ENCODE measurements around the gene YOD1.

Gene YOD1

GRCh38 chr1:207076181-207076955 lies 25.4 kb upstream of the YOD1 start:
- ChIA-PET CTCF (interaction anchor here (0.9 to 3.5 kb wide), 10 partner anchors 8 to 329 kb away, joined by 3 to 17 read pairs (median 4); partner anchors contain the start of gene PFKFB2), POLR2A (no interaction called here)
- TF ChIP-seq, protein P1, sequence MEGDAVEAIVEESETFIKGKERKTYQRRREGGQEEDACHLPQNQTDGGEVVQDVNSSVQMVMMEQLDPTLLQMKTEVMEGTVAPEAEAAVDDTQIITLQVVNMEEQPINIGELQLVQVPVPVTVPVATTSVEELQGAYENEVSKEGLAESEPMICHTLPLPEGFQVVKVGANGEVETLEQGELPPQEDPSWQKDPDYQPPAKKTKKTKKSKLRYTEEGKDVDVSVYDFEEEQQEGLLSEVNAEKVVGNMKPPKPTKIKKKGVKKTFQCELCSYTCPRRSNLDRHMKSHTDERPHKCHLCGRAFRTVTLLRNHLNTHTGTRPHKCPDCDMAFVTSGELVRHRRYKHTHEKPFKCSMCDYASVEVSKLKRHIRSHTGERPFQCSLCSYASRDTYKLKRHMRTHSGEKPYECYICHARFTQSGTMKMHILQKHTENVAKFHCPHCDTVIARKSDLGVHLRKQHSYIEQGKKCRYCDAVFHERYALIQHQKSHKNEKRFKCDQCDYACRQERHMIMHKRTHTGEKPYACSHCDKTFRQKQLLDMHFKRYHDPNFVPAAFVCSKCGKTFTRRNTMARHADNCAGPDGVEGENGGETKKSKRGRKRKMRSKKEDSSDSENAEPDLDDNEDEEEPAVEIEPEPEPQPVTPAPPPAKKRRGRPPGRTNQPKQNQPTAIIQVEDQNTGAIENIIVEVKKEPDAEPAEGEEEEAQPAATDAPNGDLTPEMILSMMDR (IDR thresholded peaks at IDR 0.05; ENCODE audit: insufficient read depth, low read length, missing control alignments) = no peak
- no peak overlapping the region for H3K4me3 ChIP-seq (ENCODE audit: low read depth, low read length)
- DNase-seq (ENCODE audit: low read depth, low spot score) = no peak

DNA sequence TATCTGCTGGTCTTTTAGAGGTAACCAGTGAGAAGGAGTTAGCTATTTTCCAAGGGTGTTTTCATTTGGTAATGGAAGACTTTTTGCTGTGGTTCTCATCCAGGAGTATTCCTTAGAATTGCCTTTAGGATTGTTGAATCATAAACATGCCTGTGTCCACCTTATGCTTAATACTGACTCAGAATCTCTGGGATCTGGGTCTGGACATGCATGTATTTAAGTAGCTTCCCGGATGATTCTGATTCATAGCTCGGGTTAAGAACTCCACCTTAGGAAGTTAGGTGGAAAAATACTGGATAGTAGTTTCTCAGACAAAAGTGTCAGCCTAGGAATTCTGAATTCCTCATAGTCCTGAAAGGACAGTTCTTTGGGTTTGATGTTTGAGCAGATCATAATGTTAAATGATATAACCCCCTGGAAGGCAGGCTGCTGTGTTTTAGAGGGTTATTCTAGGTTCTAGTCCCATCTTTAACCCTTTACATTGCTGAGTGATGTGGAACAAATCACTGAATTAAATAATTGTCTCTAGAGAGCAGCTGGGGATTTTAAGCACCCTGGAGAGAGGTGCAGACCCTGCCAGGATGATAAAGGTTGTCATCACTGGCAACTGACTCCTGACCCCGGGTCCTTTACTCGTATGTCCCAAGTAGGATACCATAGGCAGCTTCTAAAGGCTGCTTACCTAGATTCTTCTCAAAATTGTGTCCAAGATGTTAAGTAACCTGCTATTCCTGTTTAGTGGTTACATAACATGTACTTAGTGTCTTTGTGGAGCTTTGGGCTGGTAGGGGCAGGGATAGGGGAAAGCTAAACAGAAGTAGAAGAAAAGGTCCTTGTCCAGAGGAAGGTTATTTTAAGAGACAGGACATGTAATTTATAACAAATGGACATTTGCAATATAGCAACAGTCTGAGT lies 23.2 kb upstream of the YOD1 start:
- CTCF ChIA-PET = interaction anchor here (0.7 to 3.5 kb wide), 8 partner anchors 16 to 546 kb away, joined by 3 to 17 read pairs (median 4); no protein-coding TSS in a partner anchor
- H3K4me3 ChIP-seq (ENCODE audit: low read depth, low read length) = no peak overlapping the region
- POLR2A ChIA-PET = no interaction called here
- TF ChIP-seq, protein P1 (IDR thresholded peaks at IDR 0.05; ENCODE audit: insufficient read depth, low read length, missing control alignments) = no peak
- no peak for DNase-seq (ENCODE audit: low read depth, low spot score)

DNA sequence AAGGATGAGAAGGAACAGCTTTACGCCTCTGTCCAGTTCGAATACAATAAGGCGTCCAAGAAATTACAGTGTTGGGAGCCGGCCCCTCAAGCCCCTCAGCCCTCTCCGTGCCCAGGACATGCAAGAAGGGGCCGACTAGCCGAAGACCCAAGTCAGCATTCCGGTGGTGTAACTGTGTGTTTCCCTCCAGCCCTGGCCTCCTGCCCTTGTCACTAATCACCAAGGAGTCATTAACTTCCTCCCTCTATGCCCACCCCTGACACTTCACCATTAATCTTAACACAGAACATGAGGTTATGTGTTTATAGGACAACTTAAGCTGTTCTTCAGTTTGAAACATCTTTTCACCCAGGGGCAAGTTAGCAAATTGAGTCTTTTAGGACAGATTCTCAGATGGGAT lies 21.2 kb upstream of the YOD1 start:
- TF ChIP-seq, protein P1 (IDR thresholded peaks at IDR 0.05; ENCODE audit: insufficient read depth, low read length, missing control alignments) = no peak
- CTCF ChIA-PET = interaction anchor here (1.0 to 2.5 kb wide), 3 partner anchors 10 to 23 kb away, joined by 4 to 10 read pairs (median 4); no protein-coding TSS in a partner anchor
- DNase-seq (ENCODE audit: low read depth, low spot score) = no peak
- H3K4me3 ChIP-seq (ENCODE audit: low read depth, low read length) = no peak overlapping the region
- POLR2A ChIA-PET = no interaction called here

- POLR2A ChIA-PET = no interaction called here
- TF ChIP-seq, protein P1 (IDR thresholded peaks at IDR 0.05; ENCODE audit: insufficient read depth, low read length, missing control alignments) = no peak
- CTCF ChIA-PET = interaction anchor here (1.0 to 2.5 kb wide), 5 partner anchors 8 to 22 kb away, joined by 3 to 10 read pairs (median 5); partner anchors contain the start of gene PFKFB2
- H3K4me3 ChIP-seq (ENCODE audit: low read depth, low read length) = no peak overlapping the region
- no peak for DNase-seq (ENCODE audit: low read depth, low spot score)
Measured at GRCh38 chr1:207071426-207071825, 20.4 kb upstream of the YOD1 start.

- DNase-seq (ENCODE audit: low read depth, low spot score) = no peak
- POLR2A ChIA-PET = no interaction called here
- CTCF ChIA-PET = interaction anchor here (1.0 to 2.5 kb wide), 5 partner anchors 9 to 65 kb away, joined by 3 to 10 read pairs (median 5); partner anchors contain the start of gene PFKFB2
- no peak overlapping the region for H3K4me3 ChIP-seq (ENCODE audit: low read depth, low read length)
- TF ChIP-seq, protein P1 (IDR thresholded peaks at IDR 0.05; ENCODE audit: insufficient read depth, low read length, missing control alignments) = no peak
Measured at GRCh38 chr1:207070811-207071210, 19.8 kb upstream of the YOD1 start.
